T-helper 9 cell (primary cell): Measurements from ENCODE around the gene CT45A9.
"Not testable (repeated sequence)": the region's sequence is repeated elsewhere in the genome, so short reads cannot be mapped to it uniquely, and the experiment has no call there.

Experiments
- DNase-seq: peaks from one replicate; pipeline ENCODE4 v3.0.0-alpha.2; 2020
- total RNA-seq, 2 donors: gene quantifications; one replicate each; lab custom pipeline; 2026; lab: John Stamatoyannopoulos, UW

Gene CT45A9, protein sequence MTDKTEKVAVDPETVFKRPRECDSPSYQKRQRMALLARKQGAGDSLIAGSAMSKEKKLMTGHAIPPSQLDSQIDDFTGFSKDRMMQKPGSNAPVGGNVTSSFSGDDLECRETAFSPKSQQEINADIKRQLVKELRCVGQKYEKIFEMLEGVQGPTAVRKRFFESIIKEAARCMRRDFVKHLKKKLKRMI
- 0 reads per million in 2 donors for total RNA-seq

GRCh38 chrX:135871712-135872111 lies at the start of gene CT45A9:
TSS of gene CT45A9 (minus strand) at chrX:135871812. CDS start at chrX:135868061, 3,751 bp downstream.
- not testable (repeated sequence) for DNase-seq

- DNase-seq, result not testable (repeated sequence)
Measured at GRCh38 chrX:135920516-135920915, 48.9 kb upstream of the CT45A9 start.

DNA sequence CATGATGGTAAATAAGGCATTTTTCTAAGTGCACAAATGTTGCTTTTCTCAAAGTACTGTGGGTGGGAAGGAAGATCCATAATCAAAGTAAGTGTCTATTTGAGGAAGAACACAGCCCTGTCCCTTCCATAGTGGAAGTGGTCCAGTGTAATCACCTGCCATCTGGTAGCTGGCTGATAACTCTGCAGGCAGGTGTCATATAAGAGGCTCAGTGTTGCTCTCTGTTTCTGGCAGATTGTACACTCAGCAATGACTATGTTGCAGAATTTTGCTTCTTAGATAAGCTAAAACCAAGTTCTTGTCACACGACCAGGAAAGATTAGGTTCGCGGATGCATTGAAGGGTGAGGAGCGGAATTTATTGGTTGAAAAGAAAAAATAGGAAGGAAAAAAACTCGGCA lies 42.8 kb upstream of the CT45A9 start:
- DNase-seq, result no peak

DNA sequence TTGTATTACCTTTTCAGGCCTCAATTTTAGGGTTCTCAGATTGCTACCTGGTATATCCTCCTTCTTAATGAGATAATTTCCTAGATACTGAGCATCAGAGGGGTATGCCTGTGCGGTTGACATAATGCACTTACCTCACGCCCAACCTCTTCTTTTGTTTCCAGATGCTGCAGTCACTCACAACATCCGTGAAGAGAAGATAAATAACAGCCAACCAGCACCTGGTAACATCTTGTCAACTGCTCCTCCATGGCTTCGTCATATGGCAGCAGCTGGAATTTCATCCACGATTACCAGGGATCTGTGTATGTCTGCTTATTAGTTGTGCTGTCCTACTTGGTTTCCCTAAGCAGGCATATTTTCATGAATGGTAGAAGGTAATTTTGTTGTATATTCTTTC lies 38.6 kb upstream of the CT45A9 start:
- no peak for DNase-seq

DNA sequence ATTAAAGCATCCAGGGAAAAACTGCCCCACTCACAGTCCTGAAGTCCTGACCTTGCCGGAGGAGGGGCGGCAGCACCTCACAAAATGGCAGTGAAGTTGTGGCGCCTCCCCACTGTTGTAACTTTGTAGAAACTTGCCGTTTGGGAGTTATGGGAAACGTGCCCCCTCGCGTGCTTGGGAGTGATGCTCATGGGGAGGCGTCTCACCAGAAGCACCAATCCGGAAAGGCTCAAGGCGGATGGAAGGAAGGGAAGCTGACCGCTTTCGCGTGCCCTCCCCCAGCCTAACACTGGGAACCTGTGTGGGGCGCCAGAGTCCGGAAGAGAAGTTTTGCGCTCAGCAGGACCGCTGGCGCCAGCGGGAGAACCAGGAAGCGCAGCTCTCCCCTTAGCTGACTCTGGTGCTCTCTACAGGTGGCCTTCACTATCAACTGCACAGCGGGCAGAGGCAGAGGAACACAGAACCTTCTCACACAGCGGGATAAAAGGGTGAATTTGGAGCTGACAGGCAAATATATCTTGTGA lies 21.7 kb upstream of the CT45A9 start, which contains the start of the genes CT45A10 and SAGE1:
CT45A10 (minus strand) TSS at position 151 of the 524 bp plus-strand sequence. CDS start 8,100 bp downstream, outside the sequence.
SAGE1 (plus strand) TSS at position 423 of the 524 bp plus-strand sequence. CDS start 2,527 bp downstream, outside the sequence.
- no peak for DNase-seq

GRCh38 chrX:135892781-135893180 lies 21.2 kb upstream of the CT45A9 start:
- no peak for DNase-seq

DNA sequence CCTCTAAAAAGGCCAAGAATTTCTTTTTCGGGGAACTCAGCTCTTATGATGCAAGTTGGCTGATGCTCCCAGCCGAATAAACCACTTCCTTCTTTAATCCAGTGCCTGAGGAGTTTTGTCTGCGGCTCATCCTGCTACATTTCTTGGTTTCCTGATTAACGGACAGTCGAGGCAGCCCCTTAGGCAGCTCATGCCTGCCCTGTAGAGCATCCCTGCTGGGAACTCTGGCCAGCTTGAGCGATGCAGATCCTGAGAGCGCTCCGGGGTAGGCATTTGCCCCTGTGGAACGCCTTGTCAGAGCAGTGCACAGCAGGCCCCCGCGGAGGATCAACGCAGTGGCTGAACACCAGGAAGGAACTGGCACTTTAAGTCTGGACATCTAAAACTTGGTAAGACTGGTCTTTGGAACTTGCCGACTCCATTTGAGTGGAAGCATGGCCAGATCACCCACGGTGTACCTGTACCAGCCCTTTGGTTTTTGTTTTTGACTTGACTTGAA lies 18.5 kb upstream of the CT45A9 start:
- no peak for DNase-seq

GRCh38 chrX:135888976-135889375 lies 17.4 kb upstream of the CT45A9 start:
- DNase-seq, result peak; percentile 13

GRCh38 chrX:135888230-135888629 lies 16.6 kb upstream of the CT45A9 start:
- not testable (repeated sequence) for DNase-seq

- DNase-seq, result not testable (repeated sequence)
Measured at GRCh38 chrX:135882741-135883140, 11.1 kb upstream of the CT45A9 start.

GRCh38 chrX:135854438-135854837 lies 17.2 kb downstream of the CT45A9 start, which contains the start of gene CT45A8:
TSS of gene CT45A8 (minus strand) at chrX:135854538. CDS start at chrX:135850783, 3,755 bp downstream.
- not testable (repeated sequence) for DNase-seq

GRCh38 chrX:135837180-135837579 lies 34.4 kb downstream of the CT45A9 start, which contains the start of gene CT45A7:
TSS of gene CT45A7 (minus strand) at chrX:135837280. CDS start at chrX:135833533, 3,747 bp downstream.
- not testable (repeated sequence) for DNase-seq

DNA sequence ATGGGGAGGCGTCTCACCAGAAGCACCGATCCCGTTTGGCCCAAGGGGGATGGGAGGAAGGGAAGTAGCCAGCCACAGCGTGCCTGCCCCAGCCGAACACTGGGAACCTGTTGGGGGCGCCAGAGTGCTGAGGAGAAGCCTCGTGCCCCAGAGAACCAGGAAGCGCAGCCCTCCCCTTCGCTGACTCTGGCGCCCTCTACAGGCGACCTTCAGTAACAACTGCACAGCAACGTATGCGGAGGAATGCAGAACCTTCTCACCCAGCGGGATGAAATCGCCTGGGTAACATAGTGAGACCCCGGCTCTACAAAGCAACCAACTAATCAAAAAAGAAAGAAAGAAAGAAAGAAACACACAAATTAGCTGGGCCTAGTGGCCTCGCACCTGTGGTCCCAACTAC lies 51.7 kb downstream of the CT45A9 start, which contains the start of gene CT45A2:
CT45A2 (minus strand) TSS at position 101 of the 400 bp plus-strand sequence. CDS start 3,747 bp downstream, outside the sequence.
- not testable (repeated sequence) for DNase-seq
